ENCODE results near the gene PEX10.

The PEX10 gene

DNA sequence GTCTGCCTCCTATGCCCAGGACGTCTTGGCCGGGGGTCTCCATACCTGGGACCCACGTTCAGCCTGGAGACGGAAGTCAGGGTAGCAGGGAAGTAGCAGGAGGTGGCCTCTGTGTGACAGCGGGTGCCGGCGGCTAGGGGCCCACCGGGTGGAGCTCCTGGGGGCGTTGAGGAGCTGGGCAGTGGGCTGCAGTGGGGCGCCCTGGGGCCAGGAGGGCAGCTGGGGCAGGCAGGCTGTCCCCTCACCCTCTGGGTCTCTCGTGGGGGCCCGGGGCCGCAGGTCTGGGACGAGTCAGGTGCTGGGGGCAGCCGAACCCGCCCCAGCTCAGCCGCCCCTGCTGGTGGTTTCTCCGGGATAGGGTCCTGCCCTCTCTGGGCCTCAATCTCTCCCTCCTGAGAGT is 14.7 kb upstream of the PEX10 start:
- H3K4me3 ChIP-seq (ENCODE audit: low read depth, low read length), result no peak overlapping the region
- DNase-seq (ENCODE audit: low read depth), result no peak
- TF ChIP-seq, protein P1, sequence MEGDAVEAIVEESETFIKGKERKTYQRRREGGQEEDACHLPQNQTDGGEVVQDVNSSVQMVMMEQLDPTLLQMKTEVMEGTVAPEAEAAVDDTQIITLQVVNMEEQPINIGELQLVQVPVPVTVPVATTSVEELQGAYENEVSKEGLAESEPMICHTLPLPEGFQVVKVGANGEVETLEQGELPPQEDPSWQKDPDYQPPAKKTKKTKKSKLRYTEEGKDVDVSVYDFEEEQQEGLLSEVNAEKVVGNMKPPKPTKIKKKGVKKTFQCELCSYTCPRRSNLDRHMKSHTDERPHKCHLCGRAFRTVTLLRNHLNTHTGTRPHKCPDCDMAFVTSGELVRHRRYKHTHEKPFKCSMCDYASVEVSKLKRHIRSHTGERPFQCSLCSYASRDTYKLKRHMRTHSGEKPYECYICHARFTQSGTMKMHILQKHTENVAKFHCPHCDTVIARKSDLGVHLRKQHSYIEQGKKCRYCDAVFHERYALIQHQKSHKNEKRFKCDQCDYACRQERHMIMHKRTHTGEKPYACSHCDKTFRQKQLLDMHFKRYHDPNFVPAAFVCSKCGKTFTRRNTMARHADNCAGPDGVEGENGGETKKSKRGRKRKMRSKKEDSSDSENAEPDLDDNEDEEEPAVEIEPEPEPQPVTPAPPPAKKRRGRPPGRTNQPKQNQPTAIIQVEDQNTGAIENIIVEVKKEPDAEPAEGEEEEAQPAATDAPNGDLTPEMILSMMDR (IDR thresholded peaks at IDR 0.05; ENCODE audit: control insufficient read depth, extremely low read depth, insufficient read depth), result no peak

DNA sequence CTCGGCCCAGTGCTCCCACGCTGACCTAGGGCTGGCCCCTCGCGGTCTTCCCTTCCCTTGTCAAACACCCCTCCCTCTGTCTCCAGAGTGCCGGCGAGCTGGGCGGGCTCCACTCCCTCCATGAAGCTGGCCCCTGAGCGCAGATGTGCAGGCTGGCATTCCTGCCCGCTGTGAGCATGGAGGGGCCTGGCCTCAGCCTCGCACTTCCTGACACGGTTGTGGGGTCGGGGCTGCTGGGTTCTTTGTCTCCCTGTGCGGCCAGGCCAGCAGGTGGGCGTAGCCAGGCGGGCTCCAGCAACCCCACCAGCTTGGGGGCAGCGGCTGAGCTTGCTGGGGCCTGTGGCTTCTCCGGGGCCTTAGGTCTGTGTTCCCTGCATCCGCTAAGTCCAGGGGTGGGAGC is 14.2 kb upstream of the PEX10 start:
- TF ChIP-seq, protein P1 (IDR thresholded peaks at IDR 0.05; ENCODE audit: control insufficient read depth, extremely low read depth, insufficient read depth), result no peak

DNA sequence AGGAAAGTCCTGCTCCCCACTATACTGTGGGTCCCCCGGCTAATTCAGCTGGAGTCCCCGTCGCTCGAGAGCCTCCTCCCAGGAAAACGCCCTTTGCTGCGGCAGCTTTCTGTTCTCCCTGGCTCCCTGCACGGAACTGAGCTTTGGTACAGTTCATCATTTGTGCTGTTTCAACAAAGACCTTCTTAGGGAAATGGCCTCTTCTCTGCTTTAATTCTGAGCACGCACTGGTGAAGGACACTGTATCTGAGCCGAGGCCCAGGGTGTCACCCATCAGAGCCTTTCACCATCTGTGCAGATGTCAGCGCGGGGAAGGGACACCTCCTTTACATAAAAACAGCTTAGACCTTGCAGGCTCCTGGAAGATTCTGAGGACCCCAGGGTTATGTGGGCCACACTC is 13.5 kb upstream of the PEX10 start:
- H3K4me3 ChIP-seq (ENCODE audit: low read depth, low read length), result no peak overlapping the region
- no peak for DNase-seq (ENCODE audit: low read depth)
- TF ChIP-seq, protein P1 (IDR thresholded peaks at IDR 0.05; ENCODE audit: control insufficient read depth, extremely low read depth, insufficient read depth), result no peak

More for the DNA sequence above, 14.2 kb upstream of the PEX10 start:
- H3K4me3 ChIP-seq (ENCODE audit: low read depth, low read length), result no peak overlapping the region
- no peak for DNase-seq (ENCODE audit: low read depth)

DNA sequence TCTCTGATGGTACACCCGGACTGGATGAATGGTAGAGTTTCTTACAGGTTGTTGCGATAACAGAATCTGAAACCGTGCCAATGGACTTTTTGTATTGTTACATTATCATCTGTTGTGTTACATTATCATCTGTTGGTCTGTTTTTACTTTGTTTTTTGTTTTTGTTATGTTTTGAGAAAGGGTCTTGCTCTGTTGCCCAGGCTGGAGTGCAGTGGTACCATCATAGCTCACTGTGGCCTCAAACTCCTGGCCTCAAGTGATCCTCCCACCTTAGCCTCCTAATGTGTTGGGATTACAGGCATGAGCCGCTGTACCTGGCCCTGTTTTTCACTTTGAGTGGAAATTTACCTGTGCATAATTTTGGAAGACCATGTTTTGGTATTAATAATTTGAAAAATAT is 10.2 kb upstream of the PEX10 start:
- TF ChIP-seq, protein P1 (IDR thresholded peaks at IDR 0.05; ENCODE audit: control insufficient read depth, extremely low read depth, insufficient read depth), result no peak
- H3K4me3 ChIP-seq (ENCODE audit: low read depth, low read length), result no peak overlapping the region
- DNase-seq (ENCODE audit: low read depth), result no peak

DNA sequence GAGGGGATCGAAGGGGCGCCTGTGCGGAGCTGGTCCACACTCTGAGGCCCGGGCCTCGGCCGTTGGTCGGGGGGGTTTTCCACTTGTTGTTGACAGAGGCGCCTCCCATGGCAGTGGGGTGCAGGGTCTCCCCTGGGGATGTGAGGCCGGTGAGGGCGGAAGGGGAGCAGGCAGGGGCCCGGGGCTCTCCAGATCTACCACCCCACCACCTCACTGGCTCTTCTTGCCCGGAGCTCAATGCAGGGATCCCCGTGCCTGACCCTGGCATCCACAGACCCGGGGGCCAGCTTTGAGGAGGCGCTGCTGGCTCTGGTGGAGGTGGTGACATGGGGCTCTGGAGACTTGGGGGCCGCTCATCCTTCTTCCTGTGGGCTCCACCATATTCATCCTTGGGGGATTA is 7.1 kb upstream of the PEX10 start:
- no peak overlapping the region for H3K4me3 ChIP-seq (ENCODE audit: low read depth, low read length)
- no peak for DNase-seq (ENCODE audit: low read depth)
- TF ChIP-seq, protein P1 (IDR thresholded peaks at IDR 0.05; ENCODE audit: control insufficient read depth, extremely low read depth, insufficient read depth), result no peak

DNA sequence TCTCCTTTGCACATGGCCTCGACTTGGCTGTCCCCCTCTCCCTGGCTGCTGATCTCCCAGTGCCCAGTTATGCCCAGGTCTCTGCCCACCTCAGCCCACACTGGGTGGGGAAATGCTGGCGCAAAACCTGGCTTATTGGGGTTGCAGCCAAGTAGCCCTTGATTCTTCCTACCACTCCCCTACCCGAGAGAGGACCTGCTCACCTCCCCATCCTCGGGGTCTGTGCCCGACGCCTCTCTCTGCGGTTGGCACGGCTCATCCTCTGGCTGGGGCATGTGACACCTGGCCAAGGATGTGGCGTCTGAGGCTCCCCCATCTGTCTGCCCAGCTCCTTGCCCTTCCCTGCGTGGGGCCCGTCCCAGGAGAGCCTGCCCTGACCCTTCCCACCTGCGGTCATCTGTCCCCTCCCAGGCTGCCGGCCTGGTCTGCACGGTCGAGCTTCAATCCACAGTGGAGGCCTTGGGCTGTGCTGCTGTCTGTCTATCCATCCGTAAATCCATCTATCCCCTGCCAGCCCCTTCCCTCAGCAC is 6.5 kb upstream of the PEX10 start:
- TF ChIP-seq, protein P1 (IDR thresholded peaks at IDR 0.05; ENCODE audit: control insufficient read depth, extremely low read depth, insufficient read depth), result no peak
- H3K4me3 ChIP-seq (ENCODE audit: low read depth, low read length), result no peak overlapping the region
- DNase-seq (ENCODE audit: low read depth), result no peak

DNA sequence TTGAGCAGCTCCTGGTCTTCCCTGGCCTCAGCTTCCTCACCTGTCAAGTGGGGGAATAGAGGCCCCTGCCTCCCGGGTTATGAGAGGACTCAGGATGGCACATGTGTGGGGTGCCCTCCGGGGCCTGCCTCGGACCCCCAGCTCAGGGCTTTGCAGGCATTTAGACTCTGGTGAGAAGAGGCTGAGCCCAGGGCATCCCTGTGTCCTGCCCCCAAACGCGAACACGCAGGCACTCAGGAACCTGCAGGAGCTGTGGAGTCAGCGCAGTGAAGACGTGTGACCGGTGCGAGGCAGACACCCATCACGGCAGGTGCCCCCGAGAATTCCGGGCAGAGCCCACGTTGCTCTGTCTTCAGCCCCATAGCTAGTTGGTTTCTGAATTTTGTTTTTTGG is 5.5 kb upstream of the PEX10 start:
- no peak for DNase-seq (ENCODE audit: low read depth)
- TF ChIP-seq, protein P1 (IDR thresholded peaks at IDR 0.05; ENCODE audit: control insufficient read depth, extremely low read depth, insufficient read depth), result no peak

More for the DNA sequence above, 5.5 kb upstream of the PEX10 start:
- H3K4me3 ChIP-seq (ENCODE audit: low read depth, low read length), result no peak overlapping the region
